CD4-positive, alpha-beta T cell (primary cell): Measurements from ENCODE around the gene MPZL3. TPM values are rescaled to one million over a fixed set of nuclear protein-coding genes. Genes with fewer than 3 reads are reported as not detected.

ENCODE experiments used
- ATAC-seq: fragments of 200-7000 bp; cut with Tn5 transposase; one replicate; pipeline ENCODE4 v1.10.0; 2022; ENCODE audit warnings: mild to moderate bottlenecking; ENCODE audit not compliant: poor library complexity
- CTCF ChIA-PET: fragments of 350-600 bp; sonication (Branson Sonifier 250); formaldehyde crosslinking; loops from one replicate; lab custom pipeline; 2021; ENCODE audit warnings: antibody characterized with exemption, inconsistent platforms; lab: Charles Lee
- POLR2A ChIA-PET: fragments of 350-600 bp; sonication (Branson Sonifier 250); formaldehyde crosslinking; loops from one replicate; lab custom pipeline; 2021; ENCODE audit warnings: antibody characterized with exemption, inconsistent platforms; lab: Charles Lee
- DNase-seq, 14 experiments: peaks; one replicate each; pipeline ENCODE4 v3.0.0-alpha.2; 2013 to 2020; ENCODE audit warnings: mixed read lengths in 2 of 14
- H3K27ac ChIP-seq, 2 donors: one replicate each; pipeline versions ENCODE4 v1.5.1 to v1.7.0; 2013; ENCODE audit warnings: low read length in 2 of 2, low read depth in 1 of 2, mild to moderate bottlenecking in 1 of 2
- H3K27me3 ChIP-seq, 2 experiments: 1 replicate in 1 of 2; 2 replicates in 1 of 2; pipeline versions ENCODE4 v1.6.1 to v1.7.0; 2013; ENCODE audit warnings: low read length in 2 of 2, control low read depth in 1 of 2, mild to moderate bottlenecking in 1 of 2, moderate library complexity in 1 of 2; ENCODE audit not compliant: insufficient read depth in 2 of 2, control insufficient read depth in 1 of 2
- H3K36me3 ChIP-seq: one replicate; pipeline ENCODE4 v1.6.1; 2013; ENCODE audit warnings: low read length, control low read depth; ENCODE audit not compliant: insufficient read depth
- H3K4me1 ChIP-seq: one replicate; pipeline ENCODE4 v1.6.1; 2013; ENCODE audit warnings: low read length, control low read depth; ENCODE audit not compliant: insufficient read depth
- H3K4me3 ChIP-seq: one replicate; pipeline ENCODE4 v1.5.1; 2013; ENCODE audit warnings: mild to moderate bottlenecking, low read length, moderate library complexity
- H3K9me3 ChIP-seq, 2 experiments: 1 replicate in 1 of 2; 2 replicates in 1 of 2; pipeline versions ENCODE4 v1.6.1 to v1.7.0; 2013; ENCODE audit warnings: low read length in 2 of 2, mild to moderate bottlenecking in 2 of 2, control low read depth in 1 of 2, moderate library complexity in 1 of 2; ENCODE audit not compliant: control insufficient read depth in 1 of 2, insufficient read depth in 1 of 2
- H3K27ac Mint-ChIP-seq: one replicate; pipeline ENCODE4 v1.8.0; 2020; ENCODE audit warnings: mixed read lengths
- H3K27me3 Mint-ChIP-seq: one replicate; pipeline ENCODE4 v1.8.0; 2021; ENCODE audit warnings: mixed read lengths
- H3K36me3 Mint-ChIP-seq: one replicate; pipeline ENCODE4 v1.8.0; 2021; ENCODE audit warnings: low read depth, mixed read lengths
- H3K4me1 Mint-ChIP-seq: one replicate; pipeline ENCODE4 v1.8.0; 2021; ENCODE audit warnings: low read depth, mixed read lengths
- H3K4me3 Mint-ChIP-seq: one replicate; pipeline ENCODE4 v1.8.0; 2020; ENCODE audit warnings: mild to moderate bottlenecking, mixed read lengths
- H3K9me3 Mint-ChIP-seq: one replicate; pipeline ENCODE4 v1.8.0; 2020; ENCODE audit warnings: mixed read lengths
- CTCF ChIP-seq: fragments of 200-600 bp; IDR thresholded peaks from one replicate; pipeline ENCODE4 v1.8.0; 2022; ENCODE audit warnings: antibody characterized with exemption, mild to moderate bottlenecking
- intact Hi-C, 2 experiments: fragments of 100-400 bp; cut with DNase I in 1 of 2; cut with micrococcal nuclease in 1 of 2; formaldehyde crosslinking; loops; one replicate each; pipeline versions ENCODE4 v1.15.1 to v1.9.0; 2023 to 2025; cut with DNase I, micrococcal nuclease
- total RNA-seq, 174 experiments: library from RNA in 2 of 174; stranded (reverse) in 2 of 174; gene quantifications; one replicate each; pipeline ENCODE4 v1.2.3 and lab custom pipeline; 2021 to 2026

MPZL3 gene
- total RNA-seq, 2 experiments from 2014 or later: 29.0 to 30.2 TPM

- Mint-ChIP-seq H3K4me1 (peaks cover 24% of the 10 kb centered on the region), H3K36me3 (peaks cover 32% of the 10 kb centered on the region), H3K9me3 (no peaks in the 10 kb centered on the region), H3K4me3 (no peak overlapping the region), H3K27me3 (no peaks in the 10 kb centered on the region), H3K27ac (no peak overlapping the region)
- DNase-seq: no peak
- H3K9me3 ChIP-seq: no peaks in the 10 kb centered on the region
- H3K27ac ChIP-seq: no peak overlapping the region
- no peak for ATAC-seq
- ChIA-PET POLR2A (no interaction called here), CTCF (no interaction called here)
- TF ChIP-seq CTCF: no peak
- peaks cover 25% of the 10 kb centered on the region for H3K4me1 ChIP-seq
- peaks cover 70% of the 10 kb centered on the region for H3K36me3 ChIP-seq
- intact Hi-C loops: loop anchor here in 1 of 2 experiments (5.0 kb wide), 1 partner anchor 33 kb away; no protein-coding TSS in a partner anchor
- H3K4me3 ChIP-seq: no peak overlapping the region
- no peaks in the 10 kb centered on the region for H3K27me3 ChIP-seq
Measured at GRCh38 chr11:118234833-118235232, 17.3 kb downstream of the MPZL3 start.

GRCh38 chr11:118233850-118234249 is 18.3 kb downstream of the MPZL3 start:
- ATAC-seq (no peak), DNase-seq (no peak)
- ChIA-PET POLR2A (no interaction called here), CTCF (interaction anchor here (1.5 kb wide), 1 partner anchor 36 kb away, joined by 3 read pairs; no protein-coding TSS in a partner anchor)
- Mint-ChIP-seq H3K4me1 (peaks cover 16% of the 10 kb centered on the region), H3K4me3 (no peak overlapping the region), H3K27me3 (no peaks in the 10 kb centered on the region), H3K36me3 (peaks cover 26% of the 10 kb centered on the region), H3K27ac (no peak overlapping the region), H3K9me3 (no peaks in the 10 kb centered on the region)
- H3K27me3 ChIP-seq: no peaks in the 10 kb centered on the region
- H3K9me3 ChIP-seq: no peaks in the 10 kb centered on the region
- peaks cover 26% of the 10 kb centered on the region for H3K4me1 ChIP-seq
- no peak for TF ChIP-seq CTCF
- intact Hi-C loops: no loop called here
- no peak overlapping the region for H3K27ac ChIP-seq
- H3K36me3 ChIP-seq: peaks cover 70% of the 10 kb centered on the region
- no peak overlapping the region for H3K4me3 ChIP-seq

- Histone ChIP-seq H3K4me1 (peaks cover 26% of the 10 kb centered on the region), H3K27me3 (no peaks in the 10 kb centered on the region), H3K9me3 (no peaks in the 10 kb centered on the region), H3K36me3 (peaks cover 67% of the 10 kb centered on the region), H3K27ac (no peak overlapping the region), H3K4me3 (no peak overlapping the region)
- intact Hi-C loops: no loop called here
- CTCF ChIA-PET: interaction anchor here (0.9 to 1.5 kb wide), 3 partner anchors 18 to 35 kb away, joined by 3 read pairs; no protein-coding TSS in a partner anchor
- no peak overlapping the region for H3K4me3 Mint-ChIP-seq
- no peak for TF ChIP-seq CTCF
- peaks cover 24% of the 10 kb centered on the region for H3K36me3 Mint-ChIP-seq
- no peak for ATAC-seq
- H3K4me1 Mint-ChIP-seq: peaks cover 11% of the 10 kb centered on the region
- no peak for DNase-seq
- no peaks in the 10 kb centered on the region for H3K27me3 Mint-ChIP-seq
- no peaks in the 10 kb centered on the region for H3K9me3 Mint-ChIP-seq
- H3K27ac Mint-ChIP-seq: no peak overlapping the region
- POLR2A ChIA-PET: no interaction called here
Measured at GRCh38 chr11:118233377-118233776, 18.8 kb downstream of the MPZL3 start.
